Sciatic nerve (tissue), 2 donors: Measurements from ENCODE around the gene USP25. TPM values are rescaled to one million over a fixed set of nuclear protein-coding genes. Genes with fewer than 3 reads are reported as not detected.

ENCODE experiments used
- ATAC-seq: fragments of 200-7000 bp; cut with Tn5 transposase; one replicate; pipeline ENCODE4 v1.9.1; 2020; ENCODE audit warnings: mild to moderate bottlenecking, moderate library complexity
- DNase-seq: peaks from one replicate; pipeline ENCODE4 v3.0.0-alpha.2; 2020; ENCODE audit warnings: low spot score
- intact Hi-C: fragments of 100-400 bp; cut with DNase I; formaldehyde crosslinking; loops from one replicate; pipeline ENCODE4 v1.14.2; 2022
- total RNA-seq: library from RNA; stranded (reverse); fragmentation: NEBNext Ultra II Directional; extraction: Animal tissue kit (Norgen Biotek cat#: 25700); gene quantifications from one replicate; pipeline ENCODE4 v1.2.1, GENCODE V29; 2021
- donor health status: DM: no; HTN: no; CAD: no.
- donor health status: DM: no; HTN: no; CAD: no.

USP25 gene
- total RNA-seq, 1 donor from 2014 or later, result 95.2 TPM

- ATAC-seq (no peak), DNase-seq (no peak)
- intact Hi-C loops, result no loop called here
Measured at GRCh38 chr21:15793550-15794235, 63.9 kb downstream of the USP25 start.

GRCh38 chr21:15794277-15794912 is 64.6 kb downstream of the USP25 start:
- no peak for DNase-seq
- intact Hi-C loops, result no loop called here
- no peak for ATAC-seq

GRCh38 chr21:15795533-15795932 is 65.8 kb downstream of the USP25 start:
- no peak for ATAC-seq
- DNase-seq, result no peak
- intact Hi-C loops, result no loop called here

DNA sequence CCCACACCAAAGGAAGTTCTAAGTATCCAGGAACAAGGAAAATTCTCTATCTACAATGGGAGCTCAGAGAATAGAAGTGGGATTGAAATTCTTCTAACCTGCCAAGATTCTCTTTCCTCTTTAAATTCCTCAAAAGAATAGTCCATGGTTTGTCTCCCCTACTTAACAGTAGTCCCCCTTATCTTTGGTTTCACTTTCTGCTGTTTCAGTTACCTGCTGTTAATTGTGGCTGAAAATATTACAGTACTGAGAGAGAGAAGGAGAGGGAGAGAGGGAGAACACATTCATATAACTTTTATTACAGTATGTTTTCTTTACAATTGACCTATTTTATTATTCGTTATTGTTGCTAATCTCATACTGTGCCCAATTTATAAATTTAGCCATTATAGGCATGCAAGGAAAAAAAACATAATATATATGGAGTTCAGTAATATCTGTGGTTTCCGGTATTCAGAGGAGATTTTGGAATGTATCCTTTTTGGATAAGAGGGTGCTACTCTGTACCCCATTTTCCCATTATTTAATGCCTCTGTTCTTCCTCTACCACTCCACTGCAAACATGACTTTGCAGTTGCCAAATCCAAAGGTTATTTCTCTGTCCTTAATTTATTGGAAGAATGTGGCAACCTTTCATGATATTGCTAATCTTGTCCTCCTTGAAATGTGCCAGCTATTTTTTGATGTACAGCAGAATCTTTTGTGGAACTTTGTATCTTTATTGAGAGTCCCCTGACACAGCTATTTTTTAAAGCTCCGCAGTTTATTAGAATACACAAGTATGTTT is 68.0 kb downstream of the USP25 start:
- intact Hi-C loops, result no loop called here
- DNase-seq, result no peak
- no peak for ATAC-seq

DNA sequence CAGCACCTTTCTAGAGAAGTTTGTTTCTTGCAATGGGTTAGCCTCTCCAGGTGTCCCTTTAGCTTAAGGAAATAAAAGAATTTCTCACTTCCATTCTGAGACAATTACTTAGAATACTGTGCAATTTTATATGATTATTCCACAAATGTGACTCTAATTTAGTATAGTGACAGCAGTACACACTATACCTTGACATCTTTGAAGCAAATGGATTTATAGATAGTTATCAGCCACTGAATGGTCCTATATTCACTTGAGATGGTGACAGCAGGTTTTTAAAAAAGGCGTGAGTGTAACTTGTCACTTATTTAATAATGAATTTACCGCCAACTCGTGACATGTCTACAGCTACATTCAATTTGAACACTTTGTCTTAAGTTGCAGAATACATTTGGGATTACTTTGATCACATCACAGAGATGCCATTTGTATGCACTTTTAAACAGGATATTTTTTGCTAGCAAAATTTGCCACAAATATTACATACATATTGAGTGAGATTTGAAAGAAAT is 71.6 kb downstream of the USP25 start:
- intact Hi-C loops, result no loop called here
- DNase-seq (no peak), ATAC-seq (no peak)

GRCh38 chr21:15804247-15805005 is 74.6 kb downstream of the USP25 start:
- intact Hi-C loops, result no loop called here
- no peak for ATAC-seq
- no peak for DNase-seq

DNA sequence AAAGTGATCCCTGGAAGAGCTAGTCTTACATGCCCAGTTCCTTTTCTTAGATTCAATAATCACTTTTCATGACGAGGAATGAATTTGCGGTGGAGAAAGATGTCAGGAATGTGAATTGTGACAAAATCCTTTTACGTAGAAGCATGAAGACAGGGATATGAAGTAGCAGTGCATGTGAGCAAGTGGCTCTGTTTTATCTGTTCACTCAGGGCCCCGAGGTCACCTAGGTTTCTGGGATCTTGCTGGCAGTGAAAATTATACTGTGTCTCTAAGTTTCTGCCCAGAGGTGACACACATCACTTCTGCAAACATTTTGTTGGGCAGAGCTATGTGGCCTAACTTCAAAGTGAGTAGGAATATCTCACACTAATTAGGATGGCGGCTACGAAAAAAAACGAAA is 79.3 kb downstream of the USP25 start:
- ATAC-seq (no peak), DNase-seq (no peak)
- intact Hi-C loops, result no loop called here

DNA sequence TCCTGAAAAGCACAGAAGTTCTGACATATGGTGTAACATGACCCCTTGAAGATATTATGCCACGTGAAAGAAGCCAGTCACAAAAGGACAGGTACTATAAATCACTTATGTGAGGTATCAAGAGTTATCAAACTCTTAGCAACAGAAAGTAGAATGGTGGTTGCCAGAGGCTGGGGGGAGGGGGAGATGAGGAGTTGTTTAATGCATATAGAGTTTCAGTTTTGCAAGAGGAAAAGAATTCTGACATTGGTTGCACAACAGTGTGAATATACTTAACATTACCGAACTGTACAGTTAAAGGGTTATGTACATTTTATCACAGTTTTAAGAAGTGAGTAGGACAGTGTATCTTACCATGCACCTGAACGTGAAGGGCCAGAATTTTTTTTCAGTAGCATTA is 80.0 kb downstream of the USP25 start:
- DNase-seq, result no peak
- intact Hi-C loops, result no loop called here
- no peak for ATAC-seq

- intact Hi-C loops, result no loop called here
- DNase-seq, result no peak
Measured at GRCh38 chr21:15815285-15815684, 85.5 kb downstream of the USP25 start.

GRCh38 chr21:15820327-15820726 is 90.5 kb downstream of the USP25 start:
- no peak for DNase-seq
- ATAC-seq, result no peak
- intact Hi-C loops, result no loop called here

More at GRCh38 chr21:15815285-15815684, 85.5 kb downstream of the USP25 start:
- no peak for ATAC-seq

DNA sequence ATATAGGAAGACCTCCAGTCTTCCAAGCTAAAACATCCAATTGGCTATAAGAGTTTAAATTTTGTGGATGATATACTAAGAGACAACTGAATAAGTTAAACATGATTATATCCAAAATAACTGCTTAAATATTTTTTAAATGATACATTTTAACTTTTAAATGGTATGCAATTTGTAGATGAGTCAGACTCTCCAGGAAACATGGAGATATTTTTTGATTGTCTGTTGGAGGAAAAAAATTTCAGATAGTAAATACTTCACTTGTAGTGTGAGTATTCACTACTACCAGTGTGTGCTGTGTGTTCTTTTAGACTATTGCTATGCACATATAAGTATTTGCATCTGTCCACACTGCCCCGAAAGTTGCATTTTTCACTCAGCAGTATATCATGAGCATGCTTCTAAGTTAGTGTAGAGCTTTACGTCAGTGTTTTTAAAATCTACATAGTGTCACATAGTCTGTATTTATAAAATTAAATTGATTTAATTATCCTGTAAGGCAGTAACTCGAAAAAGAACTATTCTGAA is 91.1 kb downstream of the USP25 start:
- intact Hi-C loops, result no loop called here

GRCh38 chr21:15823486-15824150 is 93.8 kb downstream of the USP25 start:
- no peak for ATAC-seq
- intact Hi-C loops, result no loop called here
- DNase-seq, result no peak

More for the DNA sequence above, 91.1 kb downstream of the USP25 start:
- ATAC-seq (no peak), DNase-seq (no peak)

- intact Hi-C loops, result no loop called here
- peak; percentile 50 for ATAC-seq
- no peak for DNase-seq
Measured at GRCh38 chr21:15825700-15826099, 95.9 kb downstream of the USP25 start.

GRCh38 chr21:15826147-15826780 is 96.5 kb downstream of the USP25 start:
- intact Hi-C loops, result no loop called here
- ATAC-seq (peak; percentile 62), DNase-seq (no peak)

DNA sequence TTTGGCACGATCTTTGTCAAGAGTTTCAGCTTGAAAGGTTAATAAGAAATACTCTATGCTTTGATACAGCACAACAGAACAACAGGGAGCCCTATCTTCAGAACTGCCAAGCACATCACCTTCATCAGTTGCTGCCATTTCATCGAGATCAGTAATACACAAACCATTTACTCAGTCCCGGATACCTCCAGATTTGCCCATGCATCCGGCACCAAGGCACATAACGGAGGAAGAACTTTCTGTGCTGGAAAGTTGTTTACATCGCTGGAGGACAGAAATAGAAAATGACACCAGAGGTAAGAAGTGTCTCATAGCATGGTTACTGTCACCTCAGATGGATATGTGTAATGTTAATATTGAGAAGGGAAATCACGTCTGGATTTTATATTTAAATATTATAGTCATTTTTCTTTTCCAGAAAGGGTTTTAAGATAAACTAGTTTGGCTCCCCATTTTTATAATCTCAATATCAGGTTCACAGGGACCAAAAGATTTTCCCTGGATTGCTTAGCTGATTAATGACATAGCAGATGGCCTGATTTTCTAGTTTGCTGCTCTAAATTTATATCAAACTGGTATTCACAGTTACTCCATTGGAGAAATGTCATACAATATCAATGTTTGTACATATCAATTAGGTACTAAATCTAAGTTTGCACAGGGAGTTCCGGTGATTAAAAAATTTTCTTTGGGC is 97.3 kb downstream of the USP25 start:
- intact Hi-C loops, result no loop called here
- peak; percentile 45 for ATAC-seq
- no peak for DNase-seq

DNA sequence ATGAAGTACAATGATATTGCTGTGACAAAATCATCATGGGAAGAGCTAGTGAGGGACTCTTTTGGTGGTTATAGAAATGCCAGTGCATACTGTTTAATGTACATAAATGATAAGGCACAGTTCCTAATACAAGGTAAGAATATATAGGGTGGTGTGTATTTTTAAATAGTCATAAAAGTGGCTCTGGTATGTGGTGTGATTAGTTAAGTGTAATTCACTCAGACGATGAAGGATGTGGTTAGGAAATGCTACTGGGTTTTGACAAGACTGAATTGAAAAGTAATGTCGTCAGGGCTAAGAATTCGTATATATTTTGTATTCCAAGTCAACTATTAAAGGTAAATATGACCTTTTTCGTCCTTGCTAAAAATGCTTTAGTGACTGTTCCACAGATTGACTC is 101.7 kb downstream of the USP25 start:
- ATAC-seq (no peak), DNase-seq (no peak)
- intact Hi-C loops, result no loop called here

DNA sequence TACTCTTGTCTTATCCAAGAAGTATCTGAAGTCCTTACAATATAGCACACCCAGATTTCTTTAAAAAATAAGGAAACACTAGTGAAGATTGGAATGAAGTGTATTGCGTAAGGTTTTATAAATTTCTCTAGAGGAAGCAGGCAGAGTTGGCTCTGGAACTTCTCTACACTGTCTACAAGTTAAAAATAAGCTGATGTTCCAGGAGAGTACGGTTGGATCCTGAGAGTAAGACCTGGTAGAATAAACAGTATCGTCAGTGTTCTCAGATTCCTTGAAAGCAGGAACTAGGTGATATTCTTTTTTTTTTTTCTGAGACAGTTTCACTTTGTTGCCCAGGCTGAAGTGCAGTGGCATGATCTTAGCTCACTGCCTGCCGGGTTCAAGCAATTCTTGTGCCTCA is 107.9 kb downstream of the USP25 start:
- peak; percentile 91 for ATAC-seq
- no peak for DNase-seq
- intact Hi-C loops, result no loop called here
